HEK293 (cell line): ENCODE measurements around the gene RIPOR1.
A peak's percentile ranks its signal among the peaks of the same experiment; 100 is the strongest.

Experiments
- HOXA7 ChIP-seq: sonication (generic); formaldehyde crosslinking; IDR thresholded peaks from 2 replicates; pipeline ENCODE4 v1.8.1; 2022; ENCODE audit warnings: missing genetic modification reagents, borderline replicate concordance
- INSM2 ChIP-seq: fragments of 450-650 bp; formaldehyde crosslinking; IDR thresholded peaks from 2 replicates; pipeline ENCODE4 v1.5.1; 2016; ENCODE audit warnings: missing biosample characterization, missing genetic modification characterization
- KLF10 ChIP-seq: fragments of 450-650 bp; IDR thresholded peaks from 2 replicates; pipeline ENCODE4 v1.5.1; 2018; ENCODE audit warnings: missing biosample characterization, mild to moderate bottlenecking, missing genetic modification characterization
- KLF8 ChIP-seq: fragments of 450-650 bp; formaldehyde crosslinking; IDR thresholded peaks from 2 replicates; pipeline ENCODE4 v1.5.1; 2016; ENCODE audit warnings: missing biosample characterization, missing genetic modification characterization
- OSR2 ChIP-seq: fragments of 450-650 bp; formaldehyde crosslinking; IDR thresholded peaks from 2 replicates; pipeline ENCODE4 v1.5.1; 2016; ENCODE audit warnings: missing biosample characterization, missing genetic modification characterization
- OVOL3 ChIP-seq: fragments of 450-650 bp; formaldehyde crosslinking; IDR thresholded peaks from 2 replicates; pipeline ENCODE4 v1.5.1; 2016; ENCODE audit warnings: missing biosample characterization, missing genetic modification characterization
- PRDM2 ChIP-seq: fragments of 450-650 bp; formaldehyde crosslinking; IDR thresholded peaks from 2 replicates; pipeline ENCODE4 v1.5.1; 2016; ENCODE audit warnings: missing biosample characterization, missing genetic modification characterization, borderline replicate concordance
- SALL2 ChIP-seq: fragments of 450-650 bp; formaldehyde crosslinking; IDR thresholded peaks from 2 replicates; pipeline ENCODE4 v1.5.0; 2017; ENCODE audit warnings: missing biosample characterization, mild to moderate bottlenecking, missing genetic modification characterization, borderline replicate concordance
- SCRT2 ChIP-seq: fragments of 450-650 bp; formaldehyde crosslinking; IDR thresholded peaks from 2 replicates; pipeline ENCODE4 v1.5.1; 2016; ENCODE audit warnings: missing biosample characterization, missing genetic modification characterization
- TCF7L2 ChIP-seq: IDR thresholded peaks from 2 replicates; pipeline ENCODE4 v1.6.1; 2011; ENCODE audit warnings: low read depth, mild to moderate bottlenecking, inconsistent platforms, low read length, moderate library complexity, borderline replicate concordance
- ZNF140 ChIP-seq: fragments of 450-650 bp; formaldehyde crosslinking; IDR thresholded peaks from 2 replicates; pipeline ENCODE4 v1.5.1; 2016; ENCODE audit warnings: missing biosample characterization, missing genetic modification characterization
- ZNF169 ChIP-seq: fragments of 450-650 bp; formaldehyde crosslinking; IDR thresholded peaks from 2 replicates; pipeline ENCODE4 v1.5.1; 2016; ENCODE audit warnings: missing biosample characterization, missing genetic modification characterization
- ZNF24 ChIP-seq: fragments of 450-650 bp; formaldehyde crosslinking; IDR thresholded peaks from 2 replicates; pipeline ENCODE4 v1.5.1; 2016; ENCODE audit warnings: missing biosample characterization, missing genetic modification characterization
- ZNF266 ChIP-seq: fragments of 450-650 bp; formaldehyde crosslinking; IDR thresholded peaks from 2 replicates; pipeline ENCODE4 v1.5.1; 2016; ENCODE audit warnings: missing biosample characterization, missing genetic modification characterization, low read depth
- ZNF433 ChIP-seq: fragments of 450-650 bp; formaldehyde crosslinking; IDR thresholded peaks from 2 replicates; pipeline ENCODE4 v1.5.1; 2016; ENCODE audit warnings: missing biosample characterization, missing genetic modification characterization, low read depth
- ZNF48 ChIP-seq: fragments of 450-650 bp; formaldehyde crosslinking; IDR thresholded peaks from 2 replicates; pipeline ENCODE4 v1.5.1; 2016; ENCODE audit warnings: missing biosample characterization, missing genetic modification characterization
- ZNF549 ChIP-seq: fragments of 450-650 bp; IDR thresholded peaks from 2 replicates; pipeline ENCODE4 v1.5.1; 2018; ENCODE audit warnings: missing biosample characterization, missing genetic modification characterization, mild to moderate bottlenecking, inconsistent platforms, moderate library complexity
- ZNF561 ChIP-seq: fragments of 450-650 bp; IDR thresholded peaks from 2 replicates; pipeline ENCODE4 v1.5.1; 2018; ENCODE audit warnings: missing biosample characterization, missing genetic modification characterization, borderline replicate concordance
- ZNF621 ChIP-seq: fragments of 450-650 bp; formaldehyde crosslinking; IDR thresholded peaks from 2 replicates; pipeline ENCODE4 v1.5.1; 2017; ENCODE audit warnings: missing biosample characterization, missing genetic modification characterization
- ZNF623 ChIP-seq: fragments of 450-650 bp; formaldehyde crosslinking; IDR thresholded peaks from 2 replicates; pipeline ENCODE4 v1.5.1; 2016; ENCODE audit warnings: missing biosample characterization, missing genetic modification characterization
- ZNF639 ChIP-seq: fragments of 450-650 bp; formaldehyde crosslinking; IDR thresholded peaks from 2 replicates; pipeline ENCODE4 v1.5.1; 2016; ENCODE audit warnings: missing biosample characterization, missing genetic modification characterization
- ZNF658 ChIP-seq: fragments of 450-650 bp; formaldehyde crosslinking; IDR thresholded peaks from 2 replicates; pipeline ENCODE4; 2016; ENCODE audit warnings: missing biosample characterization, missing genetic modification characterization
- ZNF792 ChIP-seq: fragments of 450-650 bp; formaldehyde crosslinking; IDR thresholded peaks from 2 replicates; pipeline ENCODE4 v1.5.1; 2016; ENCODE audit warnings: missing biosample characterization, missing genetic modification characterization
- ZNF843 ChIP-seq: fragments of 450-650 bp; formaldehyde crosslinking; IDR thresholded peaks from 2 replicates; pipeline ENCODE4 v1.5.1; 2016; ENCODE audit warnings: missing biosample characterization, missing genetic modification characterization
- ZXDB ChIP-seq: fragments of 450-650 bp; formaldehyde crosslinking; IDR thresholded peaks from 2 replicates; pipeline ENCODE4 v1.5.1; 2016; ENCODE audit warnings: missing biosample characterization, missing genetic modification characterization
- TF ChIP-seq, protein P1 (sequence below): fragments of 450-650 bp; formaldehyde crosslinking; IDR thresholded peaks from 2 replicates; pipeline ENCODE4 v1.5.1; 2016; ENCODE audit warnings: missing biosample characterization, missing genetic modification characterization
- TF ChIP-seq, protein P2 (sequence below): fragments of 450-650 bp; formaldehyde crosslinking; IDR thresholded peaks from 2 replicates; pipeline ENCODE4 v1.5.1; 2016; ENCODE audit warnings: missing biosample characterization, missing genetic modification characterization
- TF ChIP-seq, protein P3 (sequence below): fragments of 450-650 bp; formaldehyde crosslinking; IDR thresholded peaks from 2 replicates; pipeline ENCODE4 v1.5.1; 2016; ENCODE audit warnings: missing biosample characterization, missing genetic modification characterization

The RIPOR1 gene

DNA sequence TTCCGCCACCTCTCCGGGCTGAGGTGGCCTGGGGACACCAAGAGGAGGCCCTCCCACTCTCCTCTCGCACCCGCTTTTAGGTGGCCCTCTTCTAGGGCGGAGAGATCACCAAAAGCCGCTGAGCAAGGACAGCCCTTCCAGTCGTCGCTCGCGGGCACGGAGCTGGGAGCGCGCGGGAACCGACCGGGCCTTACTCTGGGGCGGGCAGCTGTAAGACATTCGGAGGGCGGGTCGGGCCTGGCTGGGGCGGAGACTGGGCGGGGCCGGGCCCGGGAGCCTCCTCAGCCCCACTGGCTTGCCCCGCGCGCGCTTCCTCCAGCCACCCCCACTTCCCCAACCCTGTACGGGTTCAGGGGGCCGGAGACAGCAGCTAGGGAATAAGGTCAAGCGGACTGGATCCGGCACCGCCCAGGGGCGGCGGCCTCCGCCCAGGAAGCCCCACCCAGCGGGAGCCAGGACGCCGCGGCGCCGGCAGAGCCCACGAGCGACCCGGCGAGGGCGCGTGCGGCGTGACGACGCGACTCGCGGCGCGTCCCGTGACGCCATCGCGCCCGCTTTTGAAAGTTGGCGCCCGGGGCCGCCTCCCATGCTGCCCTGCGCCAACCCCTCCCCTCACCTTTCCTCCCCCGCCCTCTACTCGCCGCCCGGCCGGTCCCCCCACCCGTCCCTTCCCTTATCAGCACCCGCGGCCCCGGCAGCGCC is 33.3 kb downstream of the RIPOR1 start (continued):
- TF ChIP-seq ZNF433 (tag by site-specific recombination) (no peak), ZNF169 (tag by site-specific recombination) (no peak), ZNF561 (tag by site-specific recombination) (peak; percentile 87), ZNF549 (tag by site-specific recombination) (no peak), ZNF843 (no peak), SCRT2 (tag by site-specific recombination) (no peak), ZNF639 (no peak), HOXA7 (CRISPR knock-in tag) (no peak), SALL2 (tag by site-specific recombination) (no peak), OSR2 (no peak), ZNF140 (tag by site-specific recombination) (no peak), PRDM2 (tag by site-specific recombination) (no peak), ZXDB (peak; percentile 73; the same call in 1 of the 2 replicates), ZNF24 (tag by site-specific recombination) (no peak), ZNF792 (tag by site-specific recombination) (no peak), INSM2 (no peak), KLF8 (peak; percentile 95), ZNF48 (no peak), ZNF266 (tag by site-specific recombination) (no peak), TCF7L2 (no peak), ZNF623 (tag by site-specific recombination) (no peak), ZNF658 (tag by site-specific recombination) (no peak), KLF10 (tag by site-specific recombination) (peak; percentile 65; the same call in 1 of the 2 replicates), ZNF621 (tag by site-specific recombination) (no peak), OVOL3 (no peak)
- TF ChIP-seq, protein P1, sequence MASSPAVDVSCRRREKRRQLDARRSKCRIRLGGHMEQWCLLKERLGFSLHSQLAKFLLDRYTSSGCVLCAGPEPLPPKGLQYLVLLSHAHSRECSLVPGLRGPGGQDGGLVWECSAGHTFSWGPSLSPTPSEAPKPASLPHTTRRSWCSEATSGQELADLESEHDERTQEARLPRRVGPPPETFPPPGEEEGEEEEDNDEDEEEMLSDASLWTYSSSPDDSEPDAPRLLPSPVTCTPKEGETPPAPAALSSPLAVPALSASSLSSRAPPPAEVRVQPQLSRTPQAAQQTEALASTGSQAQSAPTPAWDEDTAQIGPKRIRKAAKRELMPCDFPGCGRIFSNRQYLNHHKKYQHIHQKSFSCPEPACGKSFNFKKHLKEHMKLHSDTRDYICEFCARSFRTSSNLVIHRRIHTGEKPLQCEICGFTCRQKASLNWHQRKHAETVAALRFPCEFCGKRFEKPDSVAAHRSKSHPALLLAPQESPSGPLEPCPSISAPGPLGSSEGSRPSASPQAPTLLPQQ = 0 out of 2 replicates have a peak, but pooled peaks have one; percentile 33
- TF ChIP-seq, protein P2, sequence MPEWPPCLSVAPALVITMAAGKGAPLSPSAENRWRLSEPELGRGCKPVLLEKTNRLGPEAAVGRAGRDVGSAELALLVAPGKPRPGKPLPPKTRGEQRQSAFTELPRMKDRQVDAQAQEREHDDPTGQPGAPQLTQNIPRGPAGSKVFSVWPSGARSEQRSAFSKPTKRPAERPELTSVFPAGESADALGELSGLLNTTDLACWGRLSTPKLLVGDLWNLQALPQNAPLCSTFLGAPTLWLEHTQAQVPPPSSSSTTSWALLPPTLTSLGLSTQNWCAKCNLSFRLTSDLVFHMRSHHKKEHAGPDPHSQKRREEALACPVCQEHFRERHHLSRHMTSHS (tag by site-specific recombination) = no peak
- TF ChIP-seq, protein P3, sequence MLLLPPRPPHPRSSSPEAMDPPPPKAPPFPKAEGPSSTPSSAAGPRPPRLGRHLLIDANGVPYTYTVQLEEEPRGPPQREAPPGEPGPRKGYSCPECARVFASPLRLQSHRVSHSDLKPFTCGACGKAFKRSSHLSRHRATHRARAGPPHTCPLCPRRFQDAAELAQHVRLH (tag by site-specific recombination) = no peak
